ENCODE data around the gene ZMYND19. TPM values are rescaled to one million over a fixed set of nuclear protein-coding genes. Genes with fewer than 3 reads are reported as not detected.
A peak's percentile ranks its signal among the peaks of the same experiment; 100 is the strongest.

ZMYND19 gene
- total and polyA plus RNA-seq, 2 of the 8 experiments (the other 6 are each of a cell fraction or from before 2014, with no cell fraction given), result 42.4 to 58.7 TPM

DNA sequence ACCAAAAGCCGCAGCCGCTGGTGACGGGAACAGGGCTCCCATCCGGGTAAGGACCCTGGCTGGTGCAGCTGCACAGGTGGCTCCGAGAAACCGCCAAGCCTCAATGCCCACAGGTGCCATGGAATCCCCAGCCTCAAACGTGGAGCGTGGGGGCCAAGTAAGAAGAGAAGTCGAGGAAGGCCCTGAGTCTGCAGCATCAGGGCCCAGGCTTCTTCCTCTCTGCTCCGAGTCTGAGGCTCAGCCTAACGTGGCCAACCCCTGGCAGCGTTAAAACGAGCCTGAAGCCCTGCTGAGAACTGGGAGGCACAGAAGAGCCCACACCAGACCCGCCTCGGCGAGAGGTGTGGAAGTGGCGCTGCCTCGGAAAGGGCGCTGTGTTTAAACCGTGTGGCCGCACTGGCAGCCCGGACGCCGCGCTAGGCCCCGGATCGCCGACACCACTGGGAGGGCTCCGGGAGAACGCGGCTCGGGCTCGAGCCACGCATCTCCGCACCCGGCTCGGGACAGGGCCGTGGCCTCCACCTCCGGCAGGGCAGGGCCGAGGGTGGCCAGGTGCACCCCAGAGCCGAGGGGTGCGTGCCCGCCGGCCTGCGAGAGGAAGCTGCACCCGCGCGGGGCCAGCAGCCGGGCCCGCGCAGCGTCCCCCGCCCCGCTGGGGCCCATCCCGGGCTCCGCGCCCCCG, 730 bp downstream of the ZMYND19 start:
- Histone ChIP-seq H3K4ac (replicated peaks; ENCODE audit: insufficient read length, low read depth, low read length) (peak overlapping the region; percentile 75), H4K5ac (ENCODE audit: insufficient read length, low read depth, low read length) (no peak overlapping the region), H3K27ac (ENCODE audit: low read depth, low read length) (no peak overlapping the region), H3K56ac (replicated peaks; ENCODE audit: insufficient read length, low read depth, low read length) (no peak overlapping the region), H2BK20ac (ENCODE audit: low read length) (no peak overlapping the region), H2AK5ac (ENCODE audit: low read depth, low read length) (0 out of 2 replicates have a peak overlapping the region, but pooled peaks have one; percentile 39), H3K79me1 (ENCODE audit: low read depth, low read length) (peaks cover 23% of the 10 kb centered on the region), H2BK12ac (ENCODE audit: low read depth, low read length) (no peak overlapping the region; the same call in 1 of the 2 replicates), H3K4me2 (ENCODE audit: insufficient read depth in 1 of 2, low read depth in 2 of 2, low read length in 2 of 2) (peak overlapping the region; percentile 80 to 94), H4K91ac (replicated peaks; ENCODE audit: insufficient read length, low read length) (no peak overlapping the region), H3K23me2 (ENCODE audit: low read depth, low read length) (peaks cover 8% of the 10 kb centered on the region; the same call in 1 of the 2 replicates), H3K79me2 (ENCODE audit: control insufficient read depth in 1 of 2, insufficient read depth in 2 of 2, low read length in 2 of 2) (peaks cover 0 to 22% of the 10 kb centered on the region in 2 experiments; a peak in 2 of 4 replicates), H2BK15ac (ENCODE audit: low read length) (no peak overlapping the region), H4K20me1 (replicated peaks in 1 of 2; ENCODE audit: control insufficient read depth in 1 of 2, insufficient read depth in 2 of 2, low read length in 2 of 2) (peaks cover 17 to 24% of the 10 kb centered on the region in 2 experiments), H3K18ac (ENCODE audit: extremely low read depth, low read length) (peak overlapping the region; percentile 38), H3K9ac (replicated peaks in 1 of 4; ENCODE audit: extremely low read depth in 1 of 4, low read depth in 3 of 4, low read length in 3 of 4) (peak overlapping the region; percentile 66 to 93 (median 74); a peak in 6 of 7 replicates), H3K14ac (ENCODE audit: insufficient read length) (no peak overlapping the region), H2BK120ac (replicated peaks; ENCODE audit: low read depth, low read length) (no peak overlapping the region), H3K27me3 (replicated peaks in 1 of 4; ENCODE audit: control insufficient read depth in 3 of 4, extremely low read depth in 1 of 4, insufficient read depth in 3 of 4, low read length in 3 of 4) (no peaks in the 10 kb centered on the region; a peak in 1 of 7 replicates), H3K9me3 (ENCODE audit: insufficient read depth in 2 of 2, low read depth in 1 of 2, low read length in 1 of 2) (no peaks in the 10 kb centered on the region), H3K23ac (ENCODE audit: insufficient read length) (no peak overlapping the region), H4K8ac (ENCODE audit: extremely low read depth, insufficient read depth, low read length) (peak overlapping the region; percentile 84), H3K36me3 (ENCODE audit: control insufficient read depth in 2 of 4, insufficient read depth in 4 of 4, low read length in 3 of 4) (peaks cover 27 to 35% (median 30%) of the 10 kb centered on the region in 4 experiments), H2BK5ac (ENCODE audit: low read depth, low read length) (no peak overlapping the region), H3K4me1 (replicated peaks in 1 of 4; ENCODE audit: control insufficient read depth in 3 of 4, insufficient read depth in 4 of 4, low read length in 3 of 4) (peaks cover 0 to 7% (median 5%) of the 10 kb centered on the region in 4 experiments; a peak in 5 of 7 replicates), H3K4me3 (ENCODE audit: extremely low read depth in 1 of 4, insufficient read depth in 2 of 4, low read depth in 3 of 4, low read length in 4 of 4) (peak overlapping the region; percentile 54 to 82 (median 82)), H2AFZ (ENCODE audit: low read length) (no peak overlapping the region)
- FAIRE-seq (no peak), DNase-seq (ENCODE audit: low read depth in 1 of 2, low spot score in 2 of 2) (no peak)
- CTCF ChIA-PET (ENCODE audit: partially characterized antibody), result interaction anchor here (1.3 to 3.3 kb wide), 4 partner anchors 10 to 120 kb away, joined by 4 to 15 read pairs (median 8); partner anchors contain the start of gene DPH7
- POLR2A ChIA-PET (ENCODE audit: partially characterized antibody), result interaction anchor here (1.1 to 6.2 kb wide), 5 partner anchors 9 to 37 kb away, joined by 4 to 45 read pairs (median 4); partner anchors contain the start of genes DPH7 and EHMT1
- WGBS, 2 experiments (ENCODE audit: extremely low coverage in 1 of 2, insufficient coverage in 1 of 2, insufficient read length in 1 of 2, insufficient replicate concordance in 2 of 2, low coverage in 1 of 2, low lambda C conversion rate in 2 of 2, missing lambda C conversion rate in 1 of 2), result 20% methylated on average over 39 of the region's 58 CpGs; no CpG with 5 or more reads in 1 of the 2 experiments
- TF ChIP-seq SIRT6 (IDR thresholded peaks at IDR 0.05; ENCODE audit: low read length) (no peak), TEAD4 (IDR thresholded peaks at IDR 0.05; ENCODE audit: low read depth, low read length) (no peak), BRCA1 (IDR thresholded peaks at IDR 0.05; ENCODE audit: low read depth, low read length) (no peak), SIN3A (conservative IDR thresholded peaks at IDR 0.05 in 1 of 2, IDR thresholded peaks at IDR 0.05 in 1 of 2; ENCODE audit: low read depth in 1 of 2, low read length in 2 of 2) (peak in 1 of 2 experiments; percentile 19; a peak in 1 of 4 replicates), JUND (IDR thresholded peaks at IDR 0.05; ENCODE audit: low read length) (no peak), CREB1 (IDR thresholded peaks at IDR 0.05) (no peak), GABPA (IDR thresholded peaks at IDR 0.05; ENCODE audit: borderline replicate concordance, insufficient read depth, low read length) (no peak), KDM5A (IDR thresholded peaks at IDR 0.05; ENCODE audit: low read length) (no peak), PHF8 (conservative IDR thresholded peaks at IDR 0.05; ENCODE audit: low read depth, low read length) (no peak)
- TF ChIP-seq, protein P1, sequence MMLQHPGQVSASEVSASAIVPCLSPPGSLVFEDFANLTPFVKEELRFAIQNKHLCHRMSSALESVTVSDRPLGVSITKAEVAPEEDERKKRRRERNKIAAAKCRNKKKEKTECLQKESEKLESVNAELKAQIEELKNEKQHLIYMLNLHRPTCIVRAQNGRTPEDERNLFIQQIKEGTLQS (IDR thresholded peaks at IDR 0.05; ENCODE audit: insufficient read depth, low read depth, low read length), result no peak
- TF ChIP-seq, protein P2, sequence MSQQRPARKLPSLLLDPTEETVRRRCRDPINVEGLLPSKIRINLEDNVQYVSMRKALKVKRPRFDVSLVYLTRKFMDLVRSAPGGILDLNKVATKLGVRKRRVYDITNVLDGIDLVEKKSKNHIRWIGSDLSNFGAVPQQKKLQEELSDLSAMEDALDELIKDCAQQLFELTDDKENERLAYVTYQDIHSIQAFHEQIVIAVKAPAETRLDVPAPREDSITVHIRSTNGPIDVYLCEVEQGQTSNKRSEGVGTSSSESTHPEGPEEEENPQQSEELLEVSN (IDR thresholded peaks at IDR 0.05), result no peak

Data from H1 (cell line).